ENCODE measurements around the gene ARHGAP42.
A peak's percentile ranks its signal among the peaks of the same experiment; 100 is the strongest.
"Not testable (repeated sequence)": the region's sequence is repeated elsewhere in the genome, so short reads cannot be mapped to it uniquely, and the experiment has no call there.

ARHGAP42 gene

DNA sequence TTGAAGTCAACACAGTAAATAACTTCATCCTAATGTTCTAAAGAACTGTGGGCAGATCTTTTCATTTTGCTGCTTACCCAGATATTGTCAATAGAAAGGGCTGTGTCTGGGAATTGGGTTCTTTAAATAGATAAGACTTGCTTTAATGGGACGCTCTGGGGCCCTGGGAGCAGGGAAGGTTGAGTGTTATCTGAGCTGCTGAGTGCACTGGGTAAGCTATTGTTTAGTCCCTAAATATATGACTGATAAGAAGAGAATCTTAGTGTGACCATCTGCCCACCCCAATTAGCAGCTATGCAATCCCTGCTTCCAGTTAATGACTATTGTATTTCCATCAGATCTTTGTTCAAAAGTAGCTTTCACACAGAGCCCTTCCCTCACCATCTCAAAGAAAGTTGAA lies 44.4 kb downstream of the ARHGAP42 start:
- DNase-seq = no peak

- DNase-seq = no peak
These were observed 45.9 kb downstream of the ARHGAP42 start for GRCh38 chr11:100732949-100733348.

DNA sequence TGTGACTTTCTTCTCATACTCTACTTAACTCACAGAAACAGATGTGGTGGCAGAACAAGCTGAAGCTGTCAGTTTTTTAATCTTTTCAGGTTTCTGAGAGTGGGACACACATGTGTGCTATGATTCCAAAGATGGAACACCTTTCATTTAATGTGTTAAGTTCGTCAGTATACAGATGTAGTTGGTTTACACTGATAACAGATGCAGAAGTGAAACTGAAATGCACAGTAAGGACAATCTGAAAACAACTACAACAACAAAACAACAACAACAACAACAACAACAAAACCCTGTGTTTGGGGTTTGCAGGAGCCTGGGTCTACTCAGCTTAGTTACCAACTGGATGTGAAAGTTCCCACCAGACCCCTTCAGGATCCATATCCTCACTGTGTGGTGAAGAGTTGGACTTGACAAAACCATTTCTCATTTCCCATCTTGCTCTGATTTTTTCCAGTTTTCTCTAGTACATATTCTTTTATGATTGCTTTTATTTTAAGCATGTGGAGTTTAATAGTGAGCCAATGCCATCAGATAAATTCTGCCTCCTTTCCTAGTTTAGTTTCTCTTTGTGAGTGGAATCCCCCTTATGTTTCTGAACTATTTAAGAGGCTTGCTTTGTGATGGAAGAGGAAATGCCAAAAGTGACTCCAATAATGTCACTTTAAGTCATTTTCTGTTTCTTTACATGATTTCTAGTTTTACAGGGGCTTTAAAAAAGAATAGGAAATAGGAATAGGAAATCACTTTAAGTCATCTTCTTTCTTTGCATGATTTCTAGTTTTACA lies 47.8 kb downstream of the ARHGAP42 start:
- DNase-seq = no peak

DNA sequence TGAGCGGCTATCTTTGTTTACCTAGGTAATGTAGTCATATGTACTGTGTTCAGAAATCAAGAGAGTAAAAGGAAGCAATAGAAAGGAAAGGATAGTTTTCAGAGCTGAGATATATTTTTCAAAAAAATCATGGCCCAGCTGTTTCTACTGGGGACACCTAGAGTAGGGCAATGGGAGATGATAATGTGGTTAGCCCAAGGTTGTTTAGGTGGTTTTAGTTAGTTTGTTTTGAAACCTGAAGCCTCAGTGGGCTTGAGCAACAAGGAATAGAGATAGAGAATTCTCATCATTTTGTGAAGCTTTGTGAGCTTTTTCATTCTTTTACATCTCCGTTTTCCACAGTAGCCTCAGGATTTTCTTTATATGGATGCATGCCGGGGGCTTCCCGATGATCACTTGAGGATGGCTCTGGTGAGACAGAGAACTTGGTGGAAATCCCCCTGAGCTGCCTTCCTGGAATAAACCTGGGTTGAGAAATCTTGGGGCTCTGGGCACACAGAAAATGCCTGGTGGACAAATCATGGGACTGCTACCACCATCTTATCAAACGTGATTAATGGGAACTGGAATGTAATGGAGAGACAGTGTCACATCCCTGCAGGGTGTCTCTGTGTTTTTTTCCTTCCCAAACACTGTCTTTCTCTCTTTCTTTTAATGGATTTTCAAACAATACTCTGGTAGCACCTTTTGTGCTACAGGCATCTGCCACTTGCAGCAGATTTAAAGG lies 49.0 kb downstream of the ARHGAP42 start:
- DNase-seq = no peak

GRCh38 chr11:100738701-100739270 lies 51.7 kb downstream of the ARHGAP42 start:
- no peak for DNase-seq

DNA sequence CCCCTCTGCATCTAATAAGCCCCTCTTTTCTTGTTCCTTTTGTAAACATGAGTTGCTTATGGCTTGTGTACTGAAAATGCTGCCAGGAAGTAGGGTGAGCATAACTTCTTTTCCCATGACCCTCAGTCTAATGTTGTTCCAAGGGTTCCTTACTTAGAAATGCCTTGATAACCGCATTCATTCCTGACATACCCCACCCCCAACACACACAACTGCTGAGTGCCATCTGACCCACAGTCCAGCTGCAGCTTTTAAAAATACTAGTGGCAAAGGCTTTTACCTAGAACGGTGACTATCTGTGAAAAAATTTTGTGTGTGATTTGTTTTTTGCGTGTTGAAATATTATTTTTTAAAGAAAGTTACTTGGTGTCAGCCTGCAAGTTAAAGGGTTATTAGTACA lies 52.6 kb downstream of the ARHGAP42 start:
- DNase-seq = no peak

- no peak for DNase-seq
These were observed 53.4 kb downstream of the ARHGAP42 start for GRCh38 chr11:100740440-100740839.

- DNase-seq = no peak
These were observed 55.0 kb downstream of the ARHGAP42 start for GRCh38 chr11:100741866-100742625.

- DNase-seq = no peak
These were observed 59.4 kb downstream of the ARHGAP42 start for GRCh38 chr11:100746448-100746847.

DNA sequence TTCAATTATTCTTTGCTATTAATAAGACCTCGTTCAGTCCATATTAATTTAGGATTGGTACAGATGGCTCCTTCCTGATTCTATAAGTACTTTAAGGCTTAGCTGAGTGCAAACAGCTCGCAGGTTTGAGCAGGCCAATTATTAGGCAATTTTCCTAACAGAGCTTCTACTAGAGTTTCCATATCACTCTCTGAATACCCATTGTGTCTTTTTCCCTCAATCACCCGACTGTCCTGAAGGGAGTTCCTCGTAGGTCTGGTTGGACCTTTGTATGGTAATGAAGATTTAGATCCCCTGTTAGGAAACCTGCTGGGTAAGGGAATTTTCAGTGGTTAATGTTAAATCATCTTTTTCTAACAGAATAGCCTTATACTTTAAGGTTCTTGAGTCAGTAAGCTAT lies 61.1 kb downstream of the ARHGAP42 start:
- DNase-seq = no peak

DNA sequence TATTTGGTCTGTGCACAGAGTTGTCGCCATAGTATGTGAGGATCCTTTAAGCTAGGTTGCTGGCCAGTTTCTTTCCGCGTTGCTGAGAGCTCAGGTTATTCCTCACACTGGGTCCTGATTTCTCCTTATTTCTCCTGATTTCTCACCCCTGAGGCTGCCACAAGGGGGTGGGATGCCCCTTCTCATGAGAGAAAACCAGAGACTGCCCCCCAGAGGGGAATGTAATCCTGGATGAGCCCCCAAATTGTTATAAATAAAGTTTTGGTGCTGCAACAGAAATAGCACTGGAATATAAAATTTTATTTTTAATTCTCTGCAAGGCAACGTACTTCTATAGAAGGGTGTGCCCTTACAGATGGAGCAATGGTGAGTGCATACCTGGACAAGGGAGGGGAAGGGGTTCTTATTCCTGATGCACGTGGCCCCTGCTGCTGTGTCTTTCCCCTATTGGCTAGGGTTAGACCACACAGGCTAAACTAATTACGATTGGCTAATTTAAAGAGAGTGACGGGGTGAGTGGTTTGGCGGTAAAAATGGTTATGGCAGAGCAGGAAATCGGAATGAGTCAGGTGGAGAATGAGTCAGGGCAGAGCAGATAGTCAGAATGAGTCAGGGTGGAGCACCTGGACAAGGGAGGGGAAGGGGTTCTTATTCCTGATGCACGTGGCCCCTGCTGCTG lies 62.9 kb downstream of the ARHGAP42 start:
- not testable (repeated sequence) for DNase-seq

GRCh38 chr11:100750566-100750891 lies 63.4 kb downstream of the ARHGAP42 start:
- DNase-seq = not testable (repeated sequence)

DNA sequence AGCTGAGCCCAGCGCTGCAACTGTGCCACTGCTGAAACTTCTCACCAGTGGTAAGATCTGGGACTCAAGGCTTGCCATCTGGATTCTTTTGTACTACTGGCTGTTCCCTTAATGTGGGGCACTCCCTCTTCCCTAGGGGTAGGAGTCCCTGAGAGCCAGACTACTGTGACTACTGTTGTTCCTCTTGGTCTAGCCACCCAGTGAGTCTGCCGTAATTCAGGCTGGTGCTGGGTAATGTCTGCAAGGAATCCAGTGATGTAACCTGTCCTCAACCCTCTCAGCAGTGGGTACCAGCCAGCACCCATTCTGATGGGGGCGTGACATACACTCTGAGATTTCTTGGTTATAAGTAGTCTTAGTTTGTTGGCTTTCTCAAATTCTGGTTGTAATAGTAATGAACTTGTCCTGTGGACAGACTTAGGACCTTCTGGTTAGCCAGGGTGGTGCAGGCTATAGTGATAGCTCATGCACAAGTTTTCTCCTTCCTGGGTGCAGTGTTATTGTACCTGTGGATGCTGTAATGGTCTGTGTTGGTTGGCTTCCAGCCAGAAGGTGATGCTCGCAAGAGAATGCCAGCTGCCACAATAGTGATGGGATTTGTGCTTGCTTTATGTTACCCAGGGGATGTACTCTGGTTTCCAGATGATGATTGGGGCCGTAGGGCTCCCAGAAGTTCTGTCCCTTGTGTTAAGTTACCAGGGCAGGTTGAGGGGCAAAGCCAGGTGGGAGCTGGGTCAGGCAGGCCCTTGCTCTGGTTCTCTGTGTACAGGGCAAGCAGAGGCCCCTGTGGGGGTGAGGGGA lies 65.5 kb downstream of the ARHGAP42 start:
- DNase-seq = peak; percentile 8

DNA sequence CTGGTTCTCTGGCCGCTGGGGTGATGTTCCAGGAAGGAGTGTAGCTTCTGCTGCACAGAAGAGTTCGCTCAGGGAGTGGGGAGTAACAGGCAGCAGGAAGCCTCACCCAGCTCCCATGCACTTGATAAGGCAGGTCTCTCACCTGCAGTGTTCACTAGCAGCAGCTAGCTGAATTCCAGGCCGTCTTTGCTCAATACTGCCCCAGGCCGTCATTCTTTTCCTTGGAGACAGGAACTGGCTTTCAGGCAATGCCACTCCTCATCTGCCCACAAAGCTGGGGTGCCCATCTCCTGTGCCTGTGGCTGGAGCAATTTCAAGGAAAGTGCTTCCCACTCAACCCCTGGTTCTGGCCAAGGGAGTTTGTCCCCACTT lies 66.1 kb downstream of the ARHGAP42 start:
- DNase-seq = no peak

DNA sequence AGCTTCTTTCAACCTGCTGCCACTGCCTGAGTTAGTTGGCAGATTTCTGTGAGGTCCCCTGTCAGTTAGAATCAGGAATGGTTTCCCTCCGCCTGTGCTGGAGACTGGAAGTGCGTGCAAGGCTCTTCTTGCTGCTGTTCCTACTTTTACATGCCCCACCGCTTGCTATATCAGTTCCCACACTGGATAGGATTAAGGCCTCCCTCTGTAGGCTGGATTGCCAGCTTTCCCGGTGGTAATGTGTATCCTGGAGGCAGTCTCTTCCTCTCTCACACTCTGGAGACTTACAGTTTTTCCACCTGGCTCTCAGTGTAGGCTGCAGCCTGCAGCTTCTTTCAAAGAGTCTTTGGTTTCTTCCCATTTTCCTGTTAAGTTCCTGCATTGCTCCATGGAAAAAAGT lies 66.5 kb downstream of the ARHGAP42 start:
- DNase-seq = no peak

DNA sequence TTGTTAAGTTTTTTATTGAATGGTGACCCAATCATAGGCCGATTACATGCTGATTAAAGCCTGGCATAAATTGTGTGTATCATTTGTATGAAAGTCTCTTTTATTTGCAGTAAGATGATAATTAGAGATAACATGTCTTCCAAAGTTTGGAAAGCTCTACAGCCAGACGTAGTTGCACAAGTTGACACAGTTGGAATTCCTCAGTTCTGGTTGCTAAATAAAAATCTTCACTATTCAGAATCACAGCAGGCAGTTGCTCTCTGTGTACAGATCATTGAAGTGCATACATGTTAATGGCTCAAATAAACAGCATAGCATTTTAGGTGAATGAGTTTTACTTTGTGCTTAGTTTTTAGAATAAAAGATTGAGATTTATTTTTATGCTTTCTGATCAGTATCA lies 69.5 kb downstream of the ARHGAP42 start:
- DNase-seq = no peak

- DNase-seq = no peak
These were observed 70.6 kb downstream of the ARHGAP42 start for GRCh38 chr11:100757646-100758045.

GRCh38 chr11:100759106-100759505 lies 72.0 kb downstream of the ARHGAP42 start:
- DNase-seq = no peak

DNA sequence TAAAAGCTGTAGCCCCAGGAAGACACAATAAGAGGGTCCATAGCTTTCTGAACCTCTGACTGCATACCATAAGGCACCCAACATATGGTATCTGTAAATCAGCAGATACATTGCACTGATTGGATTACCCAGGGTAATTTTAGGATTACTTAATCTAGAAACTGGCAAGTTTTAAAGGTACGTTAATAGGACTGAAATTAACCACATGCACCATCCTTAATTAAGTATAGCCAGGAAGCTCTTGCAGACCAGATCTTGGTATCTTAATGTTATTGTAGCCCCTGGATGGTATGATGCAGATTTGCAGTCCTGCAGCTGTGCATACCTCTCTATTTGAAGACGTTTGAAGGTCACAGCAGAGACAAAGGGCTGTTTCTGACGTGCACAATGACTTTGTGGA lies 72.8 kb downstream of the ARHGAP42 start:
- no peak for DNase-seq

GRCh38 chr11:100760744-100761143 lies 73.7 kb downstream of the ARHGAP42 start:
- no peak for DNase-seq

DNA sequence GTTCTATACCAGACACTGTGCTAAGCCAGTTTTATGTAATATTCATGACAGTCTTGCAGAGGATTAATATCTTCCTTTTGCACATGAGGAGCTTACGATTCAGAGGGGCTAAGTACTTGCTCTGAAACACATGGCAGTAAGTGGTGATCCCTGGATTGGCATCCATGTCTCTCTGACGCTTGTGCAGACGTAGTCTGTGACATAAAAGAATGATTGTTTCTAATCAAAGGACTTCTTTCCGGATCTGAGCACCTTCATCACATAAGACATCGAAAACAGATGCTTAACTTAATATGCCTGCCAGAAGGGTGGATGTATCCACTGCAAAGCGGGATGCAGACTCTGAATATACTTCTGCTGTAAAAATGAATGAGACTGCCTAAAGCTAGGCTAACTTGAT lies 74.8 kb downstream of the ARHGAP42 start:
- no peak for DNase-seq

DNA sequence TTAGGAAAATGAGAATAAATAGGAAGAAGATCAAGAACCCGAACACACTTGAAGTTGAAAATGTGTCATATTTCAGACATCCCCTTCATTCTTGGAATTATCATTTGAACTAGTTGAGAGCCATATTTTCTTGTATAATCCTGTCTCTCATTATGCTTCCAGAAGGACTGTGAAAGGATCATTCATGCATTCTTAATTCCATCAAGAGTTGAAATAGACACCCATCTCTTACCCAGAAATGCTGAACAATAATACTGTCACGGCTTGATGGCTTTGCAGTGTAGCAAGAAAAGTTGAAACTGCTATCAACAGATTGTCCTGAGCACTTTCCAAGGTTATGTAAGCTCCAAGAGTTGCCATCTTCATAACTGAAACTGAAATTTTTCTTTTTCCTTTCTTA lies 79.7 kb downstream of the ARHGAP42 start:
- no peak for DNase-seq

All from NCI-H2029 treated with DMSO at 0.1 percent for 48 hours (cell line).